HFFc6 (cell line): ENCODE measurements around the gene RNF169. TPM values are rescaled to one million over a fixed set of nuclear protein-coding genes. Genes with fewer than 3 reads are reported as not detected.
A peak's percentile ranks its signal among the peaks of the same experiment; 100 is the strongest.

Source experiments
- DNase-seq: peaks from one replicate; pipeline ENCODE4 v3.0.0-alpha.2; 2018
- H3K27ac Mint-ChIP-seq: 2 replicates; pipeline ENCODE4 v1.8.0; 2020; ENCODE audit warnings: mild to moderate bottlenecking, mixed read lengths
- H3K27me3 Mint-ChIP-seq: 2 replicates; pipeline ENCODE4 v1.8.0; 2021; ENCODE audit warnings: mild to moderate bottlenecking, moderate library complexity, mixed read lengths; ENCODE audit not compliant: insufficient read depth
- H3K36me3 Mint-ChIP-seq: 2 replicates; pipeline ENCODE4 v1.8.0; 2021; ENCODE audit warnings: low read depth, mixed read lengths
- H3K4me1 Mint-ChIP-seq: 2 replicates; pipeline ENCODE4 v1.8.0; 2020; ENCODE audit warnings: low read depth, mixed read lengths
- H3K4me3 Mint-ChIP-seq: 2 replicates; pipeline ENCODE4 v1.8.0; 2020; ENCODE audit warnings: mild to moderate bottlenecking, moderate library complexity, mixed read lengths
- H3K9me3 Mint-ChIP-seq: 2 replicates; pipeline ENCODE4 v1.8.0; 2020; ENCODE audit warnings: mild to moderate bottlenecking, mixed read lengths
- total RNA-seq, 6 experiments: library from RNA; stranded (reverse); fragmentation: NEBNext Ultra II Directional; extraction: Animal tissue kit (Norgen Biotek cat#: 25700); gene quantifications; 2 replicates in 1 of 6; 3 replicates in 5 of 6; pipeline ENCODE4 v1.2.3, GENCODE V29; 2021
- TF ChIP-seq, protein P1 (sequence below): fragments of 200-600 bp; sonication (generic); IDR thresholded peaks from 2 replicates; pipeline ENCODE4 v1.5.0; 2021; ENCODE audit warnings: antibody characterized with exemption, mild to moderate bottlenecking

RNF169 gene
- total RNA-seq, 6 experiments from 2014 or later, result 10.9 to 12.9 (median 12.2) TPM

DNA sequence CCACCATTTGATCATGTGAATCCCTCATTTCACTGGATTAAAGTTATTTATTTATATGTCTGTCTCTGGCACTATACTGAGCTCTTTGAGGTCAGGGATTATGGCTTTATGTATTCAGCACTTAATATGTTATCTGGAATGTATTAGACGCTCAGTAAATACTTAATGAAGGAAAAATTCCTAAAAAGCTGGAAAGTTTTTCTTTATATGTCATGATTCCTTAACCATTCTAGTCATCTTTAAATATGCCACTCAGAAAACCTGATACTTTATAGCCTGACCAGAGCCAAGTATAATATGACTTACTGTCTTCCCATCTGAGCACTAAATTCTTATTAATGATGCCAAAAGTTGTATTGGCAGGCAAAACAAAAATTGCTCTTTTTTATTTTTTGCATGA is 27.1 kb downstream of the RNF169 start:
- DNase-seq, result no peak
- H3K27me3 Mint-ChIP-seq, result peaks cover 2% of the 10 kb centered on the region; the same call in 1 of the 2 replicates
- no peaks in the 10 kb centered on the region for H3K36me3 Mint-ChIP-seq
- TF ChIP-seq, protein P1, sequence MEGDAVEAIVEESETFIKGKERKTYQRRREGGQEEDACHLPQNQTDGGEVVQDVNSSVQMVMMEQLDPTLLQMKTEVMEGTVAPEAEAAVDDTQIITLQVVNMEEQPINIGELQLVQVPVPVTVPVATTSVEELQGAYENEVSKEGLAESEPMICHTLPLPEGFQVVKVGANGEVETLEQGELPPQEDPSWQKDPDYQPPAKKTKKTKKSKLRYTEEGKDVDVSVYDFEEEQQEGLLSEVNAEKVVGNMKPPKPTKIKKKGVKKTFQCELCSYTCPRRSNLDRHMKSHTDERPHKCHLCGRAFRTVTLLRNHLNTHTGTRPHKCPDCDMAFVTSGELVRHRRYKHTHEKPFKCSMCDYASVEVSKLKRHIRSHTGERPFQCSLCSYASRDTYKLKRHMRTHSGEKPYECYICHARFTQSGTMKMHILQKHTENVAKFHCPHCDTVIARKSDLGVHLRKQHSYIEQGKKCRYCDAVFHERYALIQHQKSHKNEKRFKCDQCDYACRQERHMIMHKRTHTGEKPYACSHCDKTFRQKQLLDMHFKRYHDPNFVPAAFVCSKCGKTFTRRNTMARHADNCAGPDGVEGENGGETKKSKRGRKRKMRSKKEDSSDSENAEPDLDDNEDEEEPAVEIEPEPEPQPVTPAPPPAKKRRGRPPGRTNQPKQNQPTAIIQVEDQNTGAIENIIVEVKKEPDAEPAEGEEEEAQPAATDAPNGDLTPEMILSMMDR, result no peak
- peaks cover 53% of the 10 kb centered on the region for H3K4me1 Mint-ChIP-seq
- H3K4me3 Mint-ChIP-seq, result no peak overlapping the region
- H3K27ac Mint-ChIP-seq, result 0 out of 2 replicates have a peak overlapping the region, but pooled peaks have one; percentile 14
- H3K9me3 Mint-ChIP-seq, result no peaks in the 10 kb centered on the region

- no peak for DNase-seq
- H3K4me1 Mint-ChIP-seq, result peaks cover 53% of the 10 kb centered on the region
- TF ChIP-seq, protein P1, result no peak
- peaks cover 2% of the 10 kb centered on the region; the same call in 1 of the 2 replicates for H3K27me3 Mint-ChIP-seq
- no peak overlapping the region for H3K4me3 Mint-ChIP-seq
- H3K27ac Mint-ChIP-seq, result peak overlapping the region; percentile 1; the same call in 1 of the 2 replicates
- no peaks in the 10 kb centered on the region for H3K9me3 Mint-ChIP-seq
- H3K36me3 Mint-ChIP-seq, result no peaks in the 10 kb centered on the region
These were observed 27.9 kb downstream of the RNF169 start for GRCh38 chr11:74776546-74776945.

DNA sequence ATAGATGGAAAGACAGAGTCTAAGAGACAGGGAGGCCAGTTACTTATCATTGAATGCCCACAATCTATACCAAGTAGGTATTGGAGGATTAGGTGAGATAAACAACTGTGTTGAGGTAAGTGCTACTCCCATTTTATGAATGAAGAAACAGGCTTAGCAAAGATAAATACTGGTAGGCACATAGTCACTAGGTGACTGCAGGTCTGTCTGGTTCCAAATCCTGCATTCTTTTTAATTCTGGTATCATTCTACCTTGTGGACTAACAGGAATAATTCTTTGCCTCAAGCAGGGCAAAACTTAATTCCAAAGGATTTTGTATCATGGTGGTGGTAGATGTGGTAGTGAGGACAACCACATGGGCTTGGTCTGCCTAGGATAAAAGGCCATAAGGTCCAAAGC is 28.4 kb downstream of the RNF169 start:
- H3K27me3 Mint-ChIP-seq, result peaks cover 2% of the 10 kb centered on the region; the same call in 1 of the 2 replicates
- TF ChIP-seq, protein P1, result no peak
- H3K27ac Mint-ChIP-seq, result peak overlapping the region; percentile 1; the same call in 1 of the 2 replicates
- H3K4me1 Mint-ChIP-seq, result peaks cover 53% of the 10 kb centered on the region
- DNase-seq, result no peak
- H3K9me3 Mint-ChIP-seq, result no peaks in the 10 kb centered on the region
- no peak overlapping the region for H3K4me3 Mint-ChIP-seq
- H3K36me3 Mint-ChIP-seq, result no peaks in the 10 kb centered on the region

DNA sequence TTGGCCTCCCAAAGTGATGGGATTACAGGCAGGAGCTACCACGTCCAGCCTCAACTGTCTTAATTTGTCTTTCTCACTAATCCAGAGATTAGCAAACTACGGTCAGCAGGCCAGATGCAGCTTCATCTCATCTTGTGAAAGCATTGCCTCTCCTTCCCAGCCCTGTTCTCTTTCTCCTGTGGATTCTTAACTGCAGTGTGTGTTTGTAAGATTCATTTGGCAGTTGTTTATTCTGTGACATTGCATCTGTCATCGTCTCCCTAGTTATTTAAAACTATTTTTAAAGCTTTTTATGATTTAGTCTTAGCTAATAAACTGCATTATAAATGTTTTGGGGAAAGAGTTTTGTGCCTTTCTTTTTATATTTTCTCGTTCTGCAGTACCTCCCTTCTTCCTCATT is 29.2 kb downstream of the RNF169 start:
- Mint-ChIP-seq H3K4me1 (peaks cover 47% of the 10 kb centered on the region), H3K9me3 (no peaks in the 10 kb centered on the region), H3K27ac (no peak overlapping the region), H3K4me3 (no peak overlapping the region), H3K36me3 (no peaks in the 10 kb centered on the region), H3K27me3 (peaks cover 2% of the 10 kb centered on the region; the same call in 1 of the 2 replicates)
- DNase-seq, result no peak
- TF ChIP-seq, protein P1, result no peak

- no peaks in the 10 kb centered on the region for H3K36me3 Mint-ChIP-seq
- no peaks in the 10 kb centered on the region for H3K9me3 Mint-ChIP-seq
- no peak overlapping the region for H3K27ac Mint-ChIP-seq
- no peaks in the 10 kb centered on the region for H3K27me3 Mint-ChIP-seq
- TF ChIP-seq, protein P1, result no peak
- H3K4me1 Mint-ChIP-seq, result peaks cover 40% of the 10 kb centered on the region
- DNase-seq, result no peak
- no peak overlapping the region for H3K4me3 Mint-ChIP-seq
These were observed 29.9 kb downstream of the RNF169 start for GRCh38 chr11:74778581-74778980.
